SHP77 (cell line): ENCODE measurements around the gene OR52E8.
A peak's percentile ranks its signal among the peaks of the same experiment; 100 is the strongest.

Experiments
- DNase-seq, 2 experiments: peaks; one replicate each; lab custom pipeline; 2025; lab: John Stamatoyannopoulos, UW

The OR52E8 gene

GRCh38 chr11:5857590-5857989, at the start of gene OR52E8:
OR52E8 (minus strand) TSS chr11:5857690; CDS start chr11:5857690, 0 bp downstream.
- DNase-seq, result no peak

GRCh38 chr11:5899534-5899933, 42.0 kb upstream of the OR52E8 start:
- DNase-seq, result no peak

GRCh38 chr11:5892908-5893307, 35.4 kb upstream of the OR52E8 start, which contains the start of gene OR52E5:
OR52E5 (plus strand) TSS chr11:5893208; CDS start chr11:5900777, 7,569 bp downstream.
- no peak for DNase-seq

GRCh38 chr11:5891216-5891800, 33.8 kb upstream of the OR52E8 start:
- DNase-seq, result no peak

- DNase-seq, result no peak
Observed at GRCh38 chr11:5887661-5888060, 30.2 kb upstream of the OR52E8 start.

GRCh38 chr11:5887172-5887571, 29.7 kb upstream of the OR52E8 start:
- no peak for DNase-seq

GRCh38 chr11:5881756-5882155, 24.3 kb upstream of the OR52E8 start:
- DNase-seq, result no peak

GRCh38 chr11:5880329-5880728, 22.8 kb upstream of the OR52E8 start, which contains the start of gene OR52E4:
OR52E4 (plus strand) TSS chr11:5880629; CDS start chr11:5884293, 3,664 bp downstream.
- no peak for DNase-seq

GRCh38 chr11:5878564-5878963, 21.1 kb upstream of the OR52E8 start:
- DNase-seq, result no peak

- no peak for DNase-seq
Observed at GRCh38 chr11:5865826-5866225, 8.3 kb upstream of the OR52E8 start.

- no peak for DNase-seq
Observed at GRCh38 chr11:5851002-5851401, 6.5 kb downstream of the OR52E8 start.

- DNase-seq, result no peak
Observed at GRCh38 chr11:5847711-5848110, 9.8 kb downstream of the OR52E8 start.

GRCh38 chr11:5846701-5847100, 10.8 kb downstream of the OR52E8 start:
- no peak for DNase-seq

- no peak for DNase-seq
Observed at GRCh38 chr11:5841797-5842196, 15.7 kb downstream of the OR52E8 start, which contains the start of gene OR52E6. OR52E6 (minus strand) TSS chr11:5841897; CDS start chr11:5841897, 0 bp downstream.

GRCh38 chr11:5837695-5838094, 19.8 kb downstream of the OR52E8 start:
- no peak for DNase-seq

- no peak for DNase-seq
Observed at GRCh38 chr11:5833446-5833845, 24.0 kb downstream of the OR52E8 start.

- no peak for DNase-seq
Observed at GRCh38 chr11:5831196-5831829, 26.2 kb downstream of the OR52E8 start.

GRCh38 chr11:5818245-5818886, 39.1 kb downstream of the OR52E8 start:
- no peak for DNase-seq

- no peak for DNase-seq
Observed at GRCh38 chr11:5815534-5815933, 42.0 kb downstream of the OR52E8 start.

GRCh38 chr11:5809905-5810795, 47.3 kb downstream of the OR52E8 start:
- DNase-seq, result no peak

GRCh38 chr11:5809122-5809519, 48.4 kb downstream of the OR52E8 start:
- no peak for DNase-seq

- peak; percentile 7 to 52 for DNase-seq
Observed at GRCh38 chr11:5808500-5809121, 48.9 kb downstream of the OR52E8 start, which contains the start of gene OR52N2. OR52N2 (plus strand) TSS chr11:5808924; CDS start chr11:5820336, 11,412 bp downstream.
